ENCODE results near the gene FRYL.

Gene FRYL

DNA sequence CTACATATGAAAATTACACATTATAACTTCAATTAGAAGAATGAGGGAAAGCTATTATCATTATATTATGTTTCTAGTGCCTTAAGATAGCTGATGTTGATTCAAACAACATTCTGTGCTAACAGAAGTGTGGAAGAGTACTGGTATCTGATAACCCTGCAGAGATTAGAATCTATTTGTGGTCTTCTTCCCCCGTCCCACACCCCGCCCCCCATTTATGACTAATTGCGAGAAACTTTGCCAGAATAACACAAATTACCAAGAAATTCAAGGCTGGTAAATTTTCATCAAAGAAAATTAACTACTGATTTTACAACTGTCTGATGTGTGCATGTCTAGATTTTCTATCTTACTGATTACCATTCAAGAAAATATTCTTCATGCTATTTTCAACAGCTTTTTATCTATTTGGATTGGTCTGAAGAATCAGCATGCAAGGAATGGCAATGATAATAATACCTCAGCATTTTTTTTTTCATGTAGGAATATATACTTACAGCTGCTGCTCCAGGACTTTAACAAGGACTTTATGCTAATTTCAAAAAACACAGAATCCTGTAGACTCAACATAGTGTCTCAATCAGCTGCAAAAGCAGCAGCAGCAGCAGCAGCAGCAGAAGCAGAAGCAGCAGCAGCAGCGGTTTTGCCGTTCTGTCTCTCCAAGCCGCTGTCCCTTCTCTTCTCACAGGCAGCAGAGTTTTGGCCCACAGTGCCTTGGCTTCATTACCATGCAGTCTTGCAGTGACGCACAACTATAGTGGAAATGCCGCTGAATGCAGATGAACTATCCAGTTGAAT is 126.7 kb downstream of the FRYL start:
- TF ChIP-seq, protein P1, sequence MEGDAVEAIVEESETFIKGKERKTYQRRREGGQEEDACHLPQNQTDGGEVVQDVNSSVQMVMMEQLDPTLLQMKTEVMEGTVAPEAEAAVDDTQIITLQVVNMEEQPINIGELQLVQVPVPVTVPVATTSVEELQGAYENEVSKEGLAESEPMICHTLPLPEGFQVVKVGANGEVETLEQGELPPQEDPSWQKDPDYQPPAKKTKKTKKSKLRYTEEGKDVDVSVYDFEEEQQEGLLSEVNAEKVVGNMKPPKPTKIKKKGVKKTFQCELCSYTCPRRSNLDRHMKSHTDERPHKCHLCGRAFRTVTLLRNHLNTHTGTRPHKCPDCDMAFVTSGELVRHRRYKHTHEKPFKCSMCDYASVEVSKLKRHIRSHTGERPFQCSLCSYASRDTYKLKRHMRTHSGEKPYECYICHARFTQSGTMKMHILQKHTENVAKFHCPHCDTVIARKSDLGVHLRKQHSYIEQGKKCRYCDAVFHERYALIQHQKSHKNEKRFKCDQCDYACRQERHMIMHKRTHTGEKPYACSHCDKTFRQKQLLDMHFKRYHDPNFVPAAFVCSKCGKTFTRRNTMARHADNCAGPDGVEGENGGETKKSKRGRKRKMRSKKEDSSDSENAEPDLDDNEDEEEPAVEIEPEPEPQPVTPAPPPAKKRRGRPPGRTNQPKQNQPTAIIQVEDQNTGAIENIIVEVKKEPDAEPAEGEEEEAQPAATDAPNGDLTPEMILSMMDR (IDR thresholded peaks at IDR 0.05; ENCODE audit: poor library complexity, severe bottlenecking): no peak
- DNase-seq (ENCODE audit: low spot score) (no peak), ATAC-seq (ENCODE audit: low read depth) (no peak)
- H3K4me1 ChIP-seq (ENCODE audit: insufficient read depth, poor library complexity, severe bottlenecking): peaks cover 18% of the 10 kb centered on the region
- H3K27me3 ChIP-seq (ENCODE audit: insufficient read depth, poor library complexity, severe bottlenecking): no peaks in the 10 kb centered on the region
- H3K9me3 ChIP-seq (ENCODE audit: severe bottlenecking): no peaks in the 10 kb centered on the region
- no peaks in the 10 kb centered on the region for H3K36me3 ChIP-seq (ENCODE audit: low read depth)
- no peak overlapping the region for H3K4me3 ChIP-seq (ENCODE audit: severe bottlenecking)
- no peak overlapping the region for H3K27ac ChIP-seq (ENCODE audit: poor library complexity, severe bottlenecking)

DNA sequence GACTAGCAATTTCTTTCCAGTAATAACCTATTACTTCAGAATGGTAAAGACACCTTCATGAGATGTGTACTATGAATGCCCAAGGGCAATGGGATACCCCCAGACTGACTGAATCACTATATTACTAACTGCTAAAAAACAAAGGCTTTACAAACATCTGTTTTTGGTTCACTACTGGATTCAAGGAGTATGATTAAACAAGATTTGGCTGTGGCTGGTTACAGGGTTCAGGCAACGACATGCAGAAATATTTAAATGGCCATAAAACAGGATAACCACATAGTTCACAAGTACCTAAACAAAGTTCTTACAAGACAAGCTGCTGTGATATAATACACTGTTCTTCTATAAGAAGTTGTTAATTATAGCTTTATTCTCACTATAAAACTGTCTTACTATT is 128.2 kb downstream of the FRYL start:
- ATAC-seq (ENCODE audit: low read depth): peak; percentile 92
- Histone ChIP-seq H3K27me3 (ENCODE audit: insufficient read depth, poor library complexity, severe bottlenecking) (no peaks in the 10 kb centered on the region), H3K4me3 (ENCODE audit: severe bottlenecking) (no peak overlapping the region), H3K36me3 (ENCODE audit: low read depth) (no peaks in the 10 kb centered on the region), H3K9me3 (ENCODE audit: severe bottlenecking) (no peaks in the 10 kb centered on the region), H3K27ac (ENCODE audit: poor library complexity, severe bottlenecking) (no peak overlapping the region), H3K4me1 (ENCODE audit: insufficient read depth, poor library complexity, severe bottlenecking) (peaks cover 18% of the 10 kb centered on the region)
- DNase-seq (ENCODE audit: low spot score): no peak
- TF ChIP-seq, protein P1 (IDR thresholded peaks at IDR 0.05; ENCODE audit: poor library complexity, severe bottlenecking): no peak

DNA sequence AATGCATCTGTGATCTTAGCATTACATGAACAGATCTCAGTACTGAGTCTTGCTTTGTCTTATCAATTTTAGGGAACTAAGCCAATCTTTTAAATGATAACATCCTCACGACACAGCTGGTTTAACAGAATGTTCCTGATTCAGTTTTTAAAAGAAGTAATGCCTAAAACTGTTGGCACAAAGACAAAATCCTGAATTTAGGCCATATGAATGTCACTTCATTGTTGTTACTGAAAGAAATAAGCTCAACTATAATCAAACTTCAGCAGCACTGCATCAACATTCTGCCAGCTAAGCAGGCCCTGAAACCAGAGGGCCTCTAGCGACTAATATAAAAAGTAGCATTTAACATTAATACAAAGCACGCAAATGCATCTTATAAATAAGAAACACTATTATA is 130.6 kb downstream of the FRYL start:
- DNase-seq (ENCODE audit: low spot score) (no peak), ATAC-seq (ENCODE audit: low read depth) (no peak)
- H3K4me1 ChIP-seq (ENCODE audit: insufficient read depth, poor library complexity, severe bottlenecking): peaks cover 15% of the 10 kb centered on the region
- no peak overlapping the region for H3K4me3 ChIP-seq (ENCODE audit: severe bottlenecking)
- TF ChIP-seq, protein P1 (IDR thresholded peaks at IDR 0.05; ENCODE audit: poor library complexity, severe bottlenecking): no peak
- H3K27ac ChIP-seq (ENCODE audit: poor library complexity, severe bottlenecking): no peak overlapping the region
- H3K27me3 ChIP-seq (ENCODE audit: insufficient read depth, poor library complexity, severe bottlenecking): no peaks in the 10 kb centered on the region
- H3K36me3 ChIP-seq (ENCODE audit: low read depth): no peaks in the 10 kb centered on the region
- no peaks in the 10 kb centered on the region for H3K9me3 ChIP-seq (ENCODE audit: severe bottlenecking)

DNA sequence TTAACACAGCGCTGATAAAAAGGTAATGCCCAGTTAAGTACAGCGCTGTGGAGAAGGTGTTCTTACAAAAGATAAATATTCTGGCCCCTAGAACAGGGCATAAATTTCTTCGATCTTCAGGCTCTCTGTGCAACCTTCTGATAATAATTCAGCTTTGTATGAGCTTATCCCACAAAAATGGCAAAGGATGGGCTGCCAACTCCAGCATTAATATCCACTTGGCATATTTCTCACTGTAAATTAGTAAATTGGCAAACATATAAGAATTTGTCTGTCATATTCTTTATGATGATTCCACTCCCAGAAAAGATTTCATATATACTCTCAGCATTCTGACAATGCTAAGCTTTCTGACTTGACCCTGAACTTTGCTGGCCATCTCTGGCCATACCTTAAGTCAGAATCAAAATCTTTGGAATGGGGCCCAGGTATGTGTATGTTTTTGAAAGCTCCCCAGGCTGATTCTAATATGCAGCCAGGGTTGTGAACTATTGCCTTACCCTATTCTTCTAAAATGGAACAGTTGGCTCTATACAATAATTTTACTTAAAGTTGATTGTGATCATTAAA is 134.8 kb downstream of the FRYL start:
- no peaks in the 10 kb centered on the region for H3K4me1 ChIP-seq (ENCODE audit: insufficient read depth, poor library complexity, severe bottlenecking)
- no peaks in the 10 kb centered on the region for H3K9me3 ChIP-seq (ENCODE audit: severe bottlenecking)
- DNase-seq (ENCODE audit: low spot score): no peak
- TF ChIP-seq, protein P1 (IDR thresholded peaks at IDR 0.05; ENCODE audit: poor library complexity, severe bottlenecking): no peak
- no peak for ATAC-seq (ENCODE audit: low read depth)
- no peak overlapping the region for H3K27ac ChIP-seq (ENCODE audit: poor library complexity, severe bottlenecking)
- no peaks in the 10 kb centered on the region for H3K27me3 ChIP-seq (ENCODE audit: insufficient read depth, poor library complexity, severe bottlenecking)
- H3K36me3 ChIP-seq (ENCODE audit: low read depth): no peaks in the 10 kb centered on the region
- no peak overlapping the region for H3K4me3 ChIP-seq (ENCODE audit: severe bottlenecking)

Measured in RWPE2 (cell line).